ENCODE results near the gene SUMO4. TPM values are rescaled to one million over a fixed set of nuclear protein-coding genes. Genes with fewer than 3 reads are reported as not detected.
"Not testable (repeated sequence)": the region's sequence is repeated elsewhere in the genome, so short reads cannot be mapped to it uniquely, and the experiment has no call there.

The SUMO4 gene
- total RNA-seq, 1 donor from 2014 or later = 1.1 TPM

DNA sequence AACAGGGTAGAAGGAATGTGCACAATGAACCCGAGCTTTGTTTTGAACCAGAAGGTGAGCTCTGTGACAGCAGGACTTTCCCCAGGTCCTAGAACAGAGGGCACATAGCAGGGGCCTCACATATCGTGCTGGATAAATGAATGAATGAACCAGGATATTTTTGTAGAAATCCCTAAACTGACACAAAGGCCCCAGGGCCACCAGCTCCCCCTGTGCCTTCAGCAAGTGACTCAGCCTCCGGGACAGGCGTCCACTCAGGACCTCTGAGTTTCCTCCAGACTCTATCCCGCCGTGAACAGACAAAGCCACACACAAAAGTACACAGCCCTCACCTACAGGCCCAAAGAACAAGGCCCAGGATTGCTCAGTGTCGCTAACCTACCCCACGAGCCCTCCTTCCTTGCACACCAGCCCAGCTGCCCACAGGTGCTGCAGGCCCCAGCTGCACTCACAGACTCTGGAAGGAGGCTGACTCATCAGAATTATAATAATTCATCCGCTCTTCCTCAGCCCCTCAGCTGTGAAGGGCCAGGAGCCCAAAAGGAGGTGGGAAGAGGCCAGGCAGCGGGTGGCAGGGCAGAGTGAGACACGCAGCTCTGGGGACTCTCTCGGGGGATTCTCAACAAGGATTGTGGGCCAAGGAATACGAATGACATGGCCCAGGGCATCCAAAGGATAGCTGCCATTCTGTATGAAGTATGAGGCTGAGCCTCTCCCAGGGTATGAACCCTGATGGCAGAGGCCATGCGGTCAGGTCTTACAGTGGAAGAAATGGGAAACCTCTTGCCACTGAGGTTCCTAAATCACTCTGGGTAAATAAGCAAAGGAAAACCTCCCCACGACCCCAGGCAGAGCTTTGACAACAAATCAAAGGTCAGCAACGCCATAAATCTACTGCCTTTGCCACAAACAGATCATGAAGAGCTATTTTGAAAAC is 40.9 kb downstream of the SUMO4 start:
- Mint-ChIP-seq H3K27me3 (ENCODE audit: low read depth) (no peaks in the 10 kb centered on the region), H3K27ac (ENCODE audit: unreplicated experiment) (no peak overlapping the region), H3K4me1 (ENCODE audit: low read depth) (peaks cover 15% of the 10 kb centered on the region), H3K36me3 (ENCODE audit: low read depth) (no peaks in the 10 kb centered on the region), H3K4me3 (ENCODE audit: unreplicated experiment) (no peak overlapping the region), H3K9me3 (ENCODE audit: low read depth) (no peaks in the 10 kb centered on the region)
- DNase-seq (ENCODE audit: low spot score) = no peak
- TF ChIP-seq, protein P1, sequence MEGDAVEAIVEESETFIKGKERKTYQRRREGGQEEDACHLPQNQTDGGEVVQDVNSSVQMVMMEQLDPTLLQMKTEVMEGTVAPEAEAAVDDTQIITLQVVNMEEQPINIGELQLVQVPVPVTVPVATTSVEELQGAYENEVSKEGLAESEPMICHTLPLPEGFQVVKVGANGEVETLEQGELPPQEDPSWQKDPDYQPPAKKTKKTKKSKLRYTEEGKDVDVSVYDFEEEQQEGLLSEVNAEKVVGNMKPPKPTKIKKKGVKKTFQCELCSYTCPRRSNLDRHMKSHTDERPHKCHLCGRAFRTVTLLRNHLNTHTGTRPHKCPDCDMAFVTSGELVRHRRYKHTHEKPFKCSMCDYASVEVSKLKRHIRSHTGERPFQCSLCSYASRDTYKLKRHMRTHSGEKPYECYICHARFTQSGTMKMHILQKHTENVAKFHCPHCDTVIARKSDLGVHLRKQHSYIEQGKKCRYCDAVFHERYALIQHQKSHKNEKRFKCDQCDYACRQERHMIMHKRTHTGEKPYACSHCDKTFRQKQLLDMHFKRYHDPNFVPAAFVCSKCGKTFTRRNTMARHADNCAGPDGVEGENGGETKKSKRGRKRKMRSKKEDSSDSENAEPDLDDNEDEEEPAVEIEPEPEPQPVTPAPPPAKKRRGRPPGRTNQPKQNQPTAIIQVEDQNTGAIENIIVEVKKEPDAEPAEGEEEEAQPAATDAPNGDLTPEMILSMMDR (IDR thresholded peaks at IDR 0.05) = no peak

DNA sequence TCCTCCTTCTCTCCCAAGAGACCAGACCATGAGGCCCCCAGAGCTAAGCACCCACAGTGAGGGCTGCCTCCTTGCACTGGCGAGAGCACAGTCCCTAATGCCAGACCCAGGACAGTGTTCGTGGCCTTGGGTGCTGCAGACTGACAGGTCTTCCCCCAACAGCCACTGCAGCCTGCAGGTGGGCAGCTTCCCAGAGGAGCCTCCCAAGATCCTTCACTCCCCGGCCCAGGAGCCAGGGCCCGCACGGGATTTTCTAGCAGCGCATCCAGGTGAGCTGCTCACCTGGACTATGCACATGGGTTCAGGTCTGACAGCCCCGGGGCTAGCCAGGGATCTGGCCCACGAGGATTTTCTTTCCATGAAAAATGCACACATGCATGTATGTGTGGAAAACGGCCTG is 41.7 kb downstream of the SUMO4 start:
- H3K36me3 Mint-ChIP-seq (ENCODE audit: low read depth) = no peaks in the 10 kb centered on the region
- no peak overlapping the region for H3K4me3 Mint-ChIP-seq (ENCODE audit: unreplicated experiment)
- H3K27ac Mint-ChIP-seq (ENCODE audit: unreplicated experiment) = no peak overlapping the region
- H3K27me3 Mint-ChIP-seq (ENCODE audit: low read depth) = no peaks in the 10 kb centered on the region
- H3K9me3 Mint-ChIP-seq (ENCODE audit: low read depth) = no peaks in the 10 kb centered on the region
- no peak for DNase-seq (ENCODE audit: low spot score)
- TF ChIP-seq, protein P1 (IDR thresholded peaks at IDR 0.05) = no peak
- peaks cover 15% of the 10 kb centered on the region for H3K4me1 Mint-ChIP-seq (ENCODE audit: low read depth)

DNA sequence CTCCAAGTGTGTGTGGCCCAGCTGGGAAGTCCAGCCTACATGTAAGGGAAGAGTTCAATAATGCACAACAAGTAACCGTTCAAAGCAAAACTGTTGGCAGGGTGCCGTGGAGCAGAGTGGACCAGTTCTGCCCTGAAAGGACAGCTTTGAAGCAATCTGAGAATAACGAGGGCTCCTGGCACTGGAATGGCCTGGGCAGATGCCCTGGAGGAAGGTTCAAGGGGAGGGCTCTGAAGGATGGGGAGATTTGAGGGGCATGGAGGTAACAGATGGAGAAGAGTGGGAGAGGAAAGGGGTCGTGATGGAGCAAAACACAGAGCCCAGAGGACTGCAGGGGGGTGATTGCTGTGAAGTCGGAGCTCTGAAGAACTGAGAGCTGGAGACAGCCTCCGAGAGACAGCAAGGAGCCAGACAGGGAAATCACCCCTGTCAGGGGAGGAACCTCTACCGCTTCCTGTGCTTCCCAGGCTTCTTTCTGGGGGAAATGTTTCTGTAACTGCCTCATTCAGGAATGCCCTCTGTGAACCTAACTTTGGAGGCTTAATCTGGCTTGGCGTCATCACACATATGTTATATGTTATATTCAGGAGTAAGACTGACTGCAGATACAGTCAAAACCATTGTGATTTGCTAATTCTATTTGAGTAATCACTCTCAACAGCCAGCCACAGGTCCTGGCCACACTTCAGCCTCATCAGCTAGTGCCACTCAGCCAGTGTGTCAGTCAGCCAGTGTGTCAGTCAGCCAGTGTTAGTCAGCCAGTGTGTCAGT is 43.5 kb downstream of the SUMO4 start:
- Mint-ChIP-seq H3K27me3 (ENCODE audit: low read depth) (no peaks in the 10 kb centered on the region), H3K9me3 (ENCODE audit: low read depth) (no peaks in the 10 kb centered on the region), H3K4me1 (ENCODE audit: low read depth) (peaks cover 15% of the 10 kb centered on the region), H3K36me3 (ENCODE audit: low read depth) (no peaks in the 10 kb centered on the region), H3K27ac (ENCODE audit: unreplicated experiment) (no peak overlapping the region), H3K4me3 (ENCODE audit: unreplicated experiment) (no peak overlapping the region)
- no peak for DNase-seq (ENCODE audit: low spot score)
- TF ChIP-seq, protein P1 (IDR thresholded peaks at IDR 0.05) = no peak

DNA sequence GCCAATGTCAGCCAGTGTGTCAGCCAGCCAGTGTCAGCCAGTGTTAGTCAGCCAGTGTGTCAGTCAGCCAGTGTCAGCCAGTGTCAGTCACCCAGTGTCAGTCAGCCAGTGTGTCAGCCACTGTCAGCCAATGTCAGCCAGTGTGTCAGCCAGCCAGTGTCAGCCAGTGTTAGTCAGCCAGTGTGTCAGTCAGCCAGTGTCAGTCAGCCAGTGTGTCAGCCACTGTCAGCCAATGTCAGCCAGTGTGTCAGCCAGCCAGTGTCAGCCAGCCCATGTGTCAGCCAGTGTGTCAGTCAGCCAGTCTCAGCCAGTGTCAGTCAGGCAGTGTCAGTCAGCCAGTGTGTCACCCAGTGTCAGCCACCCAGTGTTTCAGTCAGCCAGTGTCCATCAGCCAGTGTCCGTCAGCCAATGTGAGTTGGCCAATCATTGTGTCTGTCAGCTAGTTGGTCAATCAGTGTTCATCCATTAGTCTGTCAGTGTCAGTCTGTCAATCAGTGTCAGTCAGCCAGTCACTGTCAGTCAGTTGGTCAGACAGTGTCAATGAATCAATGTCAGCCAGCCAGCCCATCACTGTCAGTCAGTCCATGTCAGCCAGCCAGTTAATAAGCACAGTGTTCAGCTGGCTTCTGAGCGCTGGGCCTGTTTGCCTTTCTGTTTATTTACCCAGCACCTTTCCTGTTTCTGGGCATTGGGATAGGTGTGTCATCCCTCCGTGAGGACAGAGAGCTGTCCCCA is 44.5 kb downstream of the SUMO4 start:
- peaks cover 15% of the 10 kb centered on the region for H3K4me1 Mint-ChIP-seq (ENCODE audit: low read depth)
- not testable (repeated sequence) for H3K36me3 Mint-ChIP-seq (ENCODE audit: low read depth); H3K27me3 Mint-ChIP-seq (ENCODE audit: low read depth); H3K27ac Mint-ChIP-seq (ENCODE audit: unreplicated experiment); H3K4me3 Mint-ChIP-seq (ENCODE audit: unreplicated experiment); DNase-seq (ENCODE audit: low spot score); H3K9me3 Mint-ChIP-seq (ENCODE audit: low read depth)

DNA sequence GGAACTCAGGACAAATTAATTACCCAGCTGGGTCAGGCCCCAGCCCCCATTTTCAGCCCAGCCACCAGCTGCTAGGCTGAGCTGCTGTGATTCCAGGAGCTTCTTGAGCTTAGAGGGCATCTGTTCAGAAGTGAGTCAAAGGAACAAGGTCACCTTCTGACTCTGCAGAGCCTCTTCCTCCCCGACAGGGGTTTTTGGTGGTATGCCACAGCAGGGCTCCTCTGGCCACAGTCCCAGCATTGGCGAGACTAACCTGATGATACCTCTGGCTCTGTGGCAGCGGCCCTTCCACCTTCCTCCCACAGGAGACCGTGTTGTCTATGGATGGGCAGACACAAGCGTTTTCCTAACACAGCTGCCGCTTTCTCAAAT is 45.0 kb downstream of the SUMO4 start:
- H3K27me3 Mint-ChIP-seq (ENCODE audit: low read depth) = peaks cover 2% of the 10 kb centered on the region
- DNase-seq (ENCODE audit: low spot score) = no peak
- H3K36me3 Mint-ChIP-seq (ENCODE audit: low read depth) = no peaks in the 10 kb centered on the region
- TF ChIP-seq, protein P1 (IDR thresholded peaks at IDR 0.05) = no peak
- no peaks in the 10 kb centered on the region for H3K9me3 Mint-ChIP-seq (ENCODE audit: low read depth)
- H3K4me3 Mint-ChIP-seq (ENCODE audit: unreplicated experiment) = no peak overlapping the region
- H3K4me1 Mint-ChIP-seq (ENCODE audit: low read depth) = peaks cover 15% of the 10 kb centered on the region
- H3K27ac Mint-ChIP-seq (ENCODE audit: unreplicated experiment) = no peak overlapping the region

Measured in chondrocyte (in vitro differentiated cells).